ENCODE data around the gene CHST8.

GRCh38 chr19:33813391-33814101 is 191.8 kb downstream of the CHST8 start:
- TF ChIP-seq CTCF (IDR thresholded peaks at IDR 0.05; ENCODE audit: insufficient read depth, low read length, poor library complexity, severe bottlenecking) (no peak), EZH2phosphoT487 (conservative IDR thresholded peaks at IDR 0.05; ENCODE audit: low read length) (no peak)
